GM19240 (cell line): ENCODE data around the gene ARVCF.

Source experiments
- DNase-seq: peaks from one replicate; pipeline ENCODE4 v3.0.0; 2011; ENCODE audit warnings: low spot score; ENCODE audit not compliant: insufficient read length

The ARVCF gene

GRCh38 chr22:20000246-20001081 lies 16.2 kb downstream of the ARVCF start:
- DNase-seq = no peak

- no peak for DNase-seq
Measured at GRCh38 chr22:19998991-19999820, 17.4 kb downstream of the ARVCF start.

- no peak for DNase-seq
Measured at GRCh38 chr22:19998232-19998951, 18.2 kb downstream of the ARVCF start.

DNA sequence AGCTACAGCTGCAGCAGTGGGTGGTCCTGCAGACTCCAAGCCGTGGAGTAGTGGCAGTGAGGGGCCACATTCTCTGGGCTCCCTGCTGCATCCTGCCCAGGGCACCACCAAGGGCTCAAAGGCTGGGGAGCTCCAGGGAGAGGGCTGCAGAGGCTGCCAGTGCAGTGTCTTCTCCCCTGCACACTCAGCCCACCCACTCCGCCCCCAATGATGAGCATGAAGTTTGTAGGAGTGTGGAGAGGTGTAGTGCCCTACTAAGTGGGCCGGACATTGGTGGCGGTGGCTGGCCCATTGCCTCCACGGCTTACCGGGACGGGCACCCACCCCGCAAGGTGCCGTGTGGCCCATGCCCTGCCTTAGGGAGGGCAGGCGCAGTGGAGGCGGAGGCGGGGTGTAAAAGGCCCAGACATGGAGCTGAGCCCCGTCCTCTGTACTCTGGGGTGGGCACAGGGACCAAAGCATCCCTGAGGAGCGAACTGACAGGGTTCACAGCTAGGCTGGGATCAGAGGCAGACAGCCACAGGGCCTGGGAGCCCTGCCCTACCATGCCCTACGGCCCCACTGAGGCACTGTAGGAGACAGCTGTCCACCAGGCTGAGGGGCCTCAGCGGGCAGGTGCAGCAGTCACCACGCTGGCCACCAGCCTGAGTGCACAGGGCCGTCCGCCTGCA lies 18.9 kb downstream of the ARVCF start:
- DNase-seq = no peak

GRCh38 chr22:19996694-19997384 lies 19.8 kb downstream of the ARVCF start:
- DNase-seq = no peak

DNA sequence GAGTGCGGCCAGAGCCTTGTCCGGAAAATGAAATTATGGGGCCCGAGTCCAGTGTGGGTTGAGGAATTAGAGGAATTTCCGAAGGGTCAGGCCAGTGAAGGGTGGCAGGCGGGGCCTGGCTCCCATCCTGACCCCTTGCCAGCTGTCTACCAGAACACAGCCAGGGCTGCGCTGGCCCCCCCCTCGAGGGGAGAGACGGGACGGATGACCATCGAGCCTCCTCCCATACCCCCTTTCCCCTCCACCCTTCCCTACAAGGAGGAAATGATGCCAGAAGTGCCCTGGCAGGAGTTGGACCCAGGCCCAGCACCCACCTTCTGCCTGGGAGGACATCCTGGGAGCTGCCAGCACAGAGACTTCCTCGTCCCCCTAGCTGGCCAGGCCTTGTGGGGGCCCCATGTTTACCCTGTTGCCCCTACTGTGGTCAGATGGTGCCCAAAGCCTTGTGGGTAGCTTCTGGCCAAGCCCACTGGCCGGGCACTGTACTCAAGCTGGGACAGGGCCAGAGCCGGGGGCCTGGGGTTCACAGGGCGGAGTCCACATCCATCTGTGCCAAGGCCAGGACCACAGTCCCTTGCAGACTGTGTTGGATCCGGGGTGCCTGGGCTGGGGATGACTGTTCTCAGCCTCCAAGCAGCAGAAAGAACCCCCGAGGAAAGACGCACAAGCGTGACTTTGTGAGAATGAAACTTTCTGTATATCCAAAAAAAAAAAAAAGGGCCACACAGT lies 20.8 kb downstream of the ARVCF start:
- DNase-seq = no peak

DNA sequence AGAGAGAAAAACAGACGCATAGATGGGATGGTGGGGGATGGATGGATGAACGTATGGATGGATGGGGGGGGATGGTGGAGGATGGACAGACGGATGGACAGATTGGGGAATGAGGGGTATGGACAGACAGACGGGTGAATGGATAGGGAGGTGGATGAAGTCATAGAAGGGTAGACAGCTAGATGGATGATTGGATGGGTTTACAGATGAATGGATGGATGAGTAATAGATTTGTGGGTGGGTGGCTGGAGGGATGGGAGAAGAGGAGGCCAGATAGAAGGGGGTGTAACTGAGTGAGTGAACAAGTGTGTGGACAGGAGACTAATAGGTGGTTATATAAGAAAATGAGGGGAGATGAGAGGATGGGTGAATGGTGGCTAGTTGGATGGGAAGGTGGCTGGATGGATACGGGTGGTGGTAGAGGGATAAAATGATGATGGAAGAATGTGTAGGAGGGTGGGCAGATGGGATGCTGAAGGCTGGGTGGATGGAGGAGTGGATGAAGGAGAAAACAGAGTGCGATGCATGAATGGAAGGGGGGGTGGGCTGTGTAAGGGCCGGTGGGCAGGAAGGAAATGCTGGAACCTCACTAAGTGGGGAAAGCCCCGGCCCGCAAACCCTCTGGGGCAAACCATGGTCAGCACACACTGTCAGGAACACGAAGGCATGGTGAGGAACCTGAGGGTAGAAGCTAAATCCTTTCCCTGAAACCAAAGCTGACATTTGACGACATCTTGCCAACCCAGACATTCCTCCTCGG lies 21.6 kb downstream of the ARVCF start:
- no peak for DNase-seq

- DNase-seq = no peak
Measured at GRCh38 chr22:19993926-19994325, 22.7 kb downstream of the ARVCF start.

DNA sequence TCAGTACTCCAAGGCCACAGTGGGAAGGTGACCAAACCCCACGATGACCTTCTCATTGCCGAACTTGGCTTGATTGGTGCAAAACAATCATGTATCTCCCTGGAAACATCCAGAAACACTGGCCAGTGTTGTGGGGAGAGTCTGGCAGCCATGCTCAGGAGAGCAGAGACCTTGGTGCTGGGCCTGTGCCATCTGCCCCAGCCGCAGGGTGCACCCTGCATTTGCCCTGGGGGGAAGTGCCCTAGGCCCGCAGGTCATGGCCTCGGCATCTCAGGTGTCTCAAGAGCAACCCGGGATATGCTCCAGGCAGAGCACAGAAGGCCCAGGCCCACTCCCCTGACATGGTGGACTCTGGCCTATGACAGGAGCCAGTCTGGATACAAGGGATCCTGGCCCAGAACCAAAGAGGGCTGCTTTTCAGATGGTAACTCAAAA lies 23.7 kb downstream of the ARVCF start:
- no peak for DNase-seq

- DNase-seq = no peak
Measured at GRCh38 chr22:19992481-19992911, 24.1 kb downstream of the ARVCF start.

GRCh38 chr22:19991645-19992451 lies 24.8 kb downstream of the ARVCF start:
- DNase-seq = no peak

DNA sequence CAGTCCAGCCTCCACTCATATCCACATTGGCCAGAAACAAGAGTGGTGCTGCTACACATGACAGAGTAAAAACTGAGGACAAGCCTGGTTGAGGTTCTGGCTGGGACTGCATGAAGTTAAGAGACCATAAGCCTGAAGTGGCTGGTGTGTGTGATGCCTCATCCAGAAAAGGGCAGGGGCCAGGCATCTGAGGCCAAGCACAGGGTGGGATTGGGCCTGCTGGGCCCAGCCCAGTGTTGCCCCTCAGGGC lies 25.3 kb downstream of the ARVCF start:
- DNase-seq = no peak

DNA sequence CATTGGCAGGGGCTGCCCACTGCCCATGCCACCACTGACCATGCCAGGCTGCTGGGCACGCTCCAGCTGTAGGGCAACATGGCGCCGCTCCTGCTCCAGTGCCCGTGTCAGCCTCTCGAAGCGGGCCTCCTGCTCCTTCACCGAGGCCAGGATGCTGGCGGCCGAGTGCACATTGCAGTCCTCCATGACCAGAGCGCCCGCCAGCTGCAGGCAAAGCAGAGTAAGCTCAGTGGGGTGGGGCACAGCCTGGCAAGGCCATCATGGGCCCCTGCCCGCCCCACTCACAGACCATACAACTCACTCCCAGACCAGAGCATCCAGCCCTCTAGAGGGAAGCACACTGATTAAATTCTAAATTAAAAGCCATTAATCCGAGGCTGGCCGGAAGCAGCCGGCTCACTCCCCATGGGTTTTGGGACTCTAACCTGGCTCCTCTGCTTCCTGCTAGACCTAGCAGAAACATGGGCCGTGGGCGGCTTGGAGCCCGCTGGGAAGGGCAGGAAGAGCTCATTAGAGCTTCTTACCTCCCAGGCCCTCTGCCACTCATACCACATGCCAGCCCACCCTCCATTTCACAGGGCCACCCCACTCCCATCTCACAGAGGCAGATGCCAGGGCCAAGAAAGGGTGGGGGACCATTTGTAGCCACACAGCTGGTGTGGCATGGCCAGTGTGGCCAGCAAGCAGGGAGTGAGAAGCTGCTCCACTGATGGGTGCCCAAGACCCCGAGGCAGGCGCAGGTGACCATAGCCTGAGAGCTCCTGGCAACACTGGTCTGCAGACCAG lies 25.8 kb downstream of the ARVCF start:
- DNase-seq = no peak

DNA sequence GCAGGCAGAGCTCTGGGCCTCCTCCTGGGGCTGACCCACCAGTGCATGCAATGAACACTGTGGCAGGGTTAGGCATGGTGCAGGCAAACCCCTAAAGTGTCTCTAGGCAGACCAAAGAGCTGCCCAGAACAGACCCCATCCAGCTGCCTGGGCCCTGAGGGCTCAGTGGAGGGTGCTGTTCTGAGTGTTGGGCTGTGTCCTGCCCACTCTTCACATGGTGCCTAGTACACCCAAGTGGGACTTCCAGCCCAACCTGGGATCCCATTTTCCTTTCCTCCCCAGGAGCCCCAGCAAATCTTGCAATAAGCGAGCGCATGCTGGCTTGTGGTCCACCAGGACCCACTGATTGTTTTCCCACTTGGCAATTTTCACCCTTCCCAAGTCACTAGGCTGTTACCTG lies 26.4 kb downstream of the ARVCF start:
- no peak for DNase-seq

DNA sequence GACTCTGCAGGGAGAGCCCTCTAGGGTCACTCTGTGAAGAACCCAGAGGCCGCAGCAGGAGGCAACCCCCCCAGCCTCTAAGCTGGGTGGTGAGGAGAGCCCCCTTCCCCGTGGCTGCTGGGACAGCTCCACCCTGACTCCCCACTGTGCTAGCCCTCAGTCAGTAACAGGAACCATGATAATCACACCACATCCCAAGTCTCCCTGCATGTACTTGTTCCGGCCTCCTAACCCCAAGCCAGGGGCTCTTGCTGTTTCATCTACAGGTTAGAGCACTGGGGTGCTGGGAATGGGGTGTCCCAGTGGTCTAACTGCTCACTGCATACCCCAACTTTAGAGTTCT lies 26.9 kb downstream of the ARVCF start:
- no peak for DNase-seq

GRCh38 chr22:19988965-19989724 lies 27.5 kb downstream of the ARVCF start:
- DNase-seq = no peak

DNA sequence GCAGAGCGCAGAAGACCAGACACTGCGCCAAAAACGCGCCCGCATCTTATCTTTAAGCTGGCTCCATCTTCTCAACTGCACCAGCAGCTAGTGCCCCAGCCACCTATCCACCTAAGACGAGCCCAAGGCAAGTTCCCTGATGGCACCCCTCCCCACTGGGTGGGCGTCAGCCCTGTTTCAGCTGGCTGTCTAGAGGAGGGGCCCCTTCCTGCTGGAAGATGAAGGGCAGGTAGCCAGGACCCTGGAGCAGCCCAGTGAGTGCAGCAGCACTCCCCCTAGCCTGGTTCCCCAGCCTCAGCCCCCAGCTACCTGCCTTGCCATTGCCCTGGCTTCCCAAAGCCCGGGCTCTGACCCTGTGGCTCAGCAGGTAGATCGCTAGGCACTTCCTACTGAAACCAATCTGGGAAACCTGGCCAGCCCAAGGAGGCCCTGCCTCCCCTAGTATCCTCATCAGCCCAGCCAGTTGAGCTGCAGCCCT lies 28.3 kb downstream of the ARVCF start:
- no peak for DNase-seq
